ENCODE measurements around the gene FARP2.
"Not testable (repeated sequence)": the region's sequence is repeated elsewhere in the genome, so short reads cannot be mapped to it uniquely, and the experiment has no call there.

FARP2 gene

DNA sequence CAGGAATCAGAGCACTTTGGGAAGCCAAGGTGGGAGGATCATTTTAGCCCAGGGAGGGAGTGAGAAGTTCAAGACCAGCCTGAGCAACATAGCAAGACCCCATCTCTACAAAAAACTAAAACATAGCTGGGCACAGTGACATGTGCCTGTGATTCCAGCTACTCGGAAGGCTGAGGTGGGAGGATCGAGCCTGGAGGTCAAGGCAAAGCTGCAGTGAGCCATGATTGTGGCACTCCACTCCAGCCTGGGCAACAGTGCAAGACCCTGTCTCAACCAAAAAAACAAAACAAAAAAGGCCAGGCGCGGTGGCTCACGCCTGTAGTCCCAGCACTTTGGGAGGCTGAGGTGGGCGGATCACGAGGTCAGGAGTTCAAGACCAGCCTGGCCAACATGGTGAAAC lies 94.0 kb downstream of the FARP2 start:
- H3K27ac ChIP-seq (ENCODE audit: insufficient read depth, low read length, poor library complexity, severe bottlenecking); H3K4me1 ChIP-seq (ENCODE audit: control insufficient read depth, insufficient read depth, low read length, poor library complexity, severe bottlenecking); DNase-seq; H3K36me3 ChIP-seq (ENCODE audit: control insufficient read depth, insufficient read depth, low read length); H3K9me3 ChIP-seq (ENCODE audit: control insufficient read depth, low read length); H3K4me3 ChIP-seq (ENCODE audit: insufficient read depth, low read depth, low read length, poor library complexity, severe bottlenecking): not testable (repeated sequence)
- peaks cover 13% of the 10 kb centered on the region for H3K27me3 ChIP-seq (replicated peaks; ENCODE audit: control insufficient read depth, insufficient read depth, low read length, poor library complexity, severe bottlenecking)

DNA sequence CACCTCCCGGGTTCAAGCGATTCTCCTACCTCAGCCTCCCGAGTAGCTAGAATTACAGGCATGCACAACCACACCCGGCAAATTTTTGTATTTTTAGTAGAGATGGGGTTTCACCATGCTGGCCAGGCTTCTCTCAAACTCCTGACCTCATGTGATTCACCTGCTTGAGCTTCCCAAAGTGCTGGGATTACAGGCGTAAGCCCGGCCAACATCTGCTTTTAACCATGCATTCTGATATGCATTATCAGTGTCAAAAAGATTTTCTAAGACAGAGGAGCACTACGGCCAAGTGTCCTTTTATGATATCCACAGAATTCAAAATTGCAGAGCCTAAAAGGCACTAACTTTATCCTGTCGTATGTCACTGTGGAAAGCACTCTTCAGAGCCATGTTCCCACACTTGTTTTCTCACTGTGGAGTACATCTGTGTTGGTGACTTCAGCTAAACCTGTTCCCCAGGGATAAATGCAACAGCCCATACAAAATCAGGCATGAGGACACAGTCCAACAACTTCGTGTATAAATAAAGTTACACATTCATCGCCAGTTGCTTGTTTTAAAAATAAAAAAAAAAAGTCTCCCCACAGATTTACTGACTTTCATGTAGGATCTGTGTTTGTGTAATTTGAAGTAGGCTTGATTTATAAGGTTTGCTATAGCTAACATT lies 95.9 kb downstream of the FARP2 start:
- H3K9me3 ChIP-seq (ENCODE audit: control insufficient read depth, low read length): no peaks in the 10 kb centered on the region
- no peak overlapping the region for H3K27ac ChIP-seq (ENCODE audit: insufficient read depth, low read length, poor library complexity, severe bottlenecking)
- no peak for DNase-seq
- no peaks in the 10 kb centered on the region for H3K4me1 ChIP-seq (ENCODE audit: control insufficient read depth, insufficient read depth, low read length, poor library complexity, severe bottlenecking)
- H3K27me3 ChIP-seq (replicated peaks; ENCODE audit: control insufficient read depth, insufficient read depth, low read length, poor library complexity, severe bottlenecking): peaks cover 6% of the 10 kb centered on the region
- no peaks in the 10 kb centered on the region for H3K36me3 ChIP-seq (ENCODE audit: control insufficient read depth, insufficient read depth, low read length)
- H3K4me3 ChIP-seq (ENCODE audit: insufficient read depth, low read depth, low read length, poor library complexity, severe bottlenecking): no peak overlapping the region

DNA sequence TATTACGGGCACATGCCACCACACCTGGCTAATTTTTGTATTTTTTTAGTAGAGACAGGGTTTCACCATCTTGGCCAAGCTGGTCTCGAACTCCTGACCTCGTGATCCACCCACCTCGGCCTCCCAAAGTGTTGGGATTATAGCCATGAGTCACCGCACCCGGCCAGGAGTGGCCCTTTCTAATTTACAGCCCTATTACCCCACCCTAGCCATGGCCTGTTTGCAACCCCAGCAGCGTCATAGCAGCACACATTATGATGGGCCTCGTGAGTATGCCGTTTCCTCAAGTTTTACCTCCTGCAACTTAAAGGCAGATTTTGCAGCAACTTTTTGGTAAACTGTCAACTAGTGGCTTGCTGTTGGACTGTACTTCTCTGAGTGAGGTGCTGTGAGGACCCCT lies 97.8 kb downstream of the FARP2 start:
- DNase-seq; H3K4me1 ChIP-seq (ENCODE audit: control insufficient read depth, insufficient read depth, low read length, poor library complexity, severe bottlenecking); H3K4me3 ChIP-seq (ENCODE audit: insufficient read depth, low read depth, low read length, poor library complexity, severe bottlenecking); H3K27me3 ChIP-seq (replicated peaks; ENCODE audit: control insufficient read depth, insufficient read depth, low read length, poor library complexity, severe bottlenecking); H3K27ac ChIP-seq (ENCODE audit: insufficient read depth, low read length, poor library complexity, severe bottlenecking); H3K9me3 ChIP-seq (ENCODE audit: control insufficient read depth, low read length); H3K36me3 ChIP-seq (ENCODE audit: control insufficient read depth, insufficient read depth, low read length): not testable (repeated sequence)

DNA sequence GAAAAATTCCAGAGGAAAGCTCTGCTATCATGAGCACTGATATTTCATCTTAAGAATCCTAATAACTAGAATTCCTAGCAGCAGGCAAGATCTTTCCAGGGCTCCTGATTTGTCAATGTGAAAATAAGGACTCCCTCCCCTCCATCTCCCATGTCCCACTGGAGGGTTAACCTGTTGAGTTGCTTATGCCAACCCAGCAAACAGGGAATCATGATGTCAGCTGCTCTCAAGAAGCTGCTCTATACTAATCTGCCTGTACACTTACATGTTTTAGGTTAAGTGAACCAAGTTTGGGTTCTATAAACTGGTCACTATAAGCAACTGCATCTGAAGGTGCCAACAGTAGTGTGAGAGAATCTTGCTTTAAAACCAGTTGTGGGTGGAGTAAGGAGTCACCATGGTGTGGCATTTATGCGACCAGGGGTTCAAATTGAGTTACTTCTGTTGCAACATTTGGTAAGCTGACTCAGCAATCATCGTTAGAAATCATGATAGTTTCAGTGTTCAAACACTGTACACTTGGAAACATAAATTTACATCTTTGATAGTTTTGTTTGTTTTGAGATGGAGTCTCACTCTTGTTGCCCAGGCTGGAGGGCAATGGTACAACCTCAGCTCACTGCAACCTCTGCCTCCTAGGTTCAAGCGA lies 98.9 kb downstream of the FARP2 start:
- no peaks in the 10 kb centered on the region for H3K4me1 ChIP-seq (ENCODE audit: control insufficient read depth, insufficient read depth, low read length, poor library complexity, severe bottlenecking)
- H3K9me3 ChIP-seq (ENCODE audit: control insufficient read depth, low read length): no peaks in the 10 kb centered on the region
- H3K36me3 ChIP-seq (ENCODE audit: control insufficient read depth, insufficient read depth, low read length): no peaks in the 10 kb centered on the region
- no peak overlapping the region for H3K27ac ChIP-seq (ENCODE audit: insufficient read depth, low read length, poor library complexity, severe bottlenecking)
- H3K4me3 ChIP-seq (ENCODE audit: insufficient read depth, low read depth, low read length, poor library complexity, severe bottlenecking): no peak overlapping the region
- H3K27me3 ChIP-seq (replicated peaks; ENCODE audit: control insufficient read depth, insufficient read depth, low read length, poor library complexity, severe bottlenecking): no peaks in the 10 kb centered on the region
- DNase-seq: no peak

DNA sequence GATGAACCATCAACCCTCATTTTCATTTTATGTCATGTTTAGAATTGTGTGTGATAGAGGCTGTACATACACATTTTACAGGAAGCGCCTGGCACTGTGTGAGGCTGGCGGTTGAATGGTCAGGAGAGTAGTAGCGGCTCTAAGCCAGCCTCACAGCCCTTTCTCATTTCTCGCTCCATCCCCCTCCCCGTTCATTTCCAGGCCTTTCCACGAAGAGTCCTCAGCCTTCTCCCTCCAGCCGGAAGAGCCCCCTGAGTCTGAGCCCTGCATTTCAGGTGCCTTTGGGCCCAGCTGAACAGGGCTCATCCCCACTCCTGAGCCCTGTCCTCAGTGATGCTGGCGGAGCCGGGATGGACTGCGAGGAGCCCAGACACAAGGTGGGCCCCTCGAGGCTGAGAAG lies 100.5 kb downstream of the FARP2 start:
- Histone ChIP-seq H3K36me3 (ENCODE audit: control insufficient read depth, insufficient read depth, low read length) (no peaks in the 10 kb centered on the region), H3K4me3 (ENCODE audit: insufficient read depth, low read depth, low read length, poor library complexity, severe bottlenecking) (no peak overlapping the region), H3K4me1 (ENCODE audit: control insufficient read depth, insufficient read depth, low read length, poor library complexity, severe bottlenecking) (no peaks in the 10 kb centered on the region), H3K9me3 (ENCODE audit: control insufficient read depth, low read length) (no peaks in the 10 kb centered on the region), H3K27ac (ENCODE audit: insufficient read depth, low read length, poor library complexity, severe bottlenecking) (no peak overlapping the region), H3K27me3 (replicated peaks; ENCODE audit: control insufficient read depth, insufficient read depth, low read length, poor library complexity, severe bottlenecking) (no peaks in the 10 kb centered on the region)
- DNase-seq: no peak

DNA sequence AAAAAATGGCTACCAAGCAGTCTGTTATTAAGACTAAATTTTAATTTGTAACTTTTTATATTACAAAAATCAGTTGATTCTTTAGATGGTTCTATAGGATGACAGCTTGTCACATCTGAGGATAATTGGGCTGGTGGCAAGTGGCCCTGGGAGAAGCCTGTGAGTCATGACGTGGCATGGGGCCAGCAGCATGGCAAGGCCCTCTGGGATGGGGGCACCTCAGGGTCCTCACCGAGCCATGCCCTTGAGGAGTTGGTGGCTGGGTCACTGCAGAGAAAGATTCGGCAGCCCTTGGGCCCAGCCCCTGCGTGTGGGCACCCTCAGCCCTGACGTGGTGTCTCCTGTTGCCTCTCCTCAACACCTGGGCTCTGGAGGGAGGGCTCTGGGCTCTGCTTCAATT lies 102.6 kb downstream of the FARP2 start:
- Histone ChIP-seq H3K27ac (ENCODE audit: insufficient read depth, low read length, poor library complexity, severe bottlenecking) (no peak overlapping the region), H3K4me3 (ENCODE audit: insufficient read depth, low read depth, low read length, poor library complexity, severe bottlenecking) (no peak overlapping the region), H3K27me3 (replicated peaks; ENCODE audit: control insufficient read depth, insufficient read depth, low read length, poor library complexity, severe bottlenecking) (no peaks in the 10 kb centered on the region), H3K36me3 (ENCODE audit: control insufficient read depth, insufficient read depth, low read length) (no peaks in the 10 kb centered on the region), H3K9me3 (ENCODE audit: control insufficient read depth, low read length) (no peaks in the 10 kb centered on the region), H3K4me1 (ENCODE audit: control insufficient read depth, insufficient read depth, low read length, poor library complexity, severe bottlenecking) (no peaks in the 10 kb centered on the region)
- no peak for DNase-seq

DNA sequence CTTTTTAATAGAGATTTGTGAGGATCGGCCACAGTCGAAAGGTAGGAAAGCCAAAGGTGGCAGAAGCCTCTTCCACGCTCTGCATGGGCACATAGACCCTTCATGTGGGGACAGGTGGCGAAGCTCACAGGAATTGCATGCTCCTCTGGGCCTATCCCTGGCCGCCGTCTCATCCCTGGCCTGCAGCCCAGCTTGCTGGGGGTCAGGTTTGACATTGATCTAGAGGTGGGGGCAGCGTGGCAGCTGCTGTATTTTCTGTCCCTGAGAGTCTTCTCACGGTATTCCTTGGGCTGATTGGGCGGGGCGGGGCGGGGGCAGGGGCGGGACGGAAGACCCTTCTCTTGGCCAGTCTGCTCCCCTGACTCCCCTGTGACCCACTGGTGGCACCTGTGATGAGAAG lies 103.4 kb downstream of the FARP2 start:
- Histone ChIP-seq H3K27ac (ENCODE audit: insufficient read depth, low read length, poor library complexity, severe bottlenecking) (no peak overlapping the region), H3K36me3 (ENCODE audit: control insufficient read depth, insufficient read depth, low read length) (no peaks in the 10 kb centered on the region), H3K9me3 (ENCODE audit: control insufficient read depth, low read length) (no peaks in the 10 kb centered on the region), H3K27me3 (replicated peaks; ENCODE audit: control insufficient read depth, insufficient read depth, low read length, poor library complexity, severe bottlenecking) (no peaks in the 10 kb centered on the region), H3K4me1 (ENCODE audit: control insufficient read depth, insufficient read depth, low read length, poor library complexity, severe bottlenecking) (no peaks in the 10 kb centered on the region), H3K4me3 (ENCODE audit: insufficient read depth, low read depth, low read length, poor library complexity, severe bottlenecking) (no peak overlapping the region)
- DNase-seq: no peak

DNA sequence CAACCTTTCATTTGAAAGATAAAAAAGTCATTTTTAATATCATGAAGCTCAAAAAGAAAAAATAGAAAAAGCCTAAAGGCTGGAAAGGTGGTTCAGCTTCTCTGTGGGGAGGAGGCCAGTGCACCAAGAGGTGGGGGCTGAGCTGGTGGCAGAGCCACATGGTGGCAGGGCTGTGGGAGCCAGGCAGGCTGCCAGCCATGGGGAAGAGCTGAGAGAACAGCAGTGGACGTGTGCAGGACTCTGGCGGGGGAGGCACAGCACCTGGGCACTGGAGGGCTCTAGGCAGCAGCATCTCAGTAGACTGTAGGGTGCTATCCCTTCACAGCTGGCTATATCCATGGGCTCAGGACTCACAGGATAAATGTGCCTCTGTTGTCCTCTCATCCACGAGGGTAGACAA lies 104.5 kb downstream of the FARP2 start:
- no peaks in the 10 kb centered on the region for H3K4me1 ChIP-seq (ENCODE audit: control insufficient read depth, insufficient read depth, low read length, poor library complexity, severe bottlenecking)
- no peaks in the 10 kb centered on the region for H3K9me3 ChIP-seq (ENCODE audit: control insufficient read depth, low read length)
- no peaks in the 10 kb centered on the region for H3K36me3 ChIP-seq (ENCODE audit: control insufficient read depth, insufficient read depth, low read length)
- H3K27ac ChIP-seq (ENCODE audit: insufficient read depth, low read length, poor library complexity, severe bottlenecking): no peak overlapping the region
- no peak overlapping the region for H3K4me3 ChIP-seq (ENCODE audit: insufficient read depth, low read depth, low read length, poor library complexity, severe bottlenecking)
- H3K27me3 ChIP-seq (replicated peaks; ENCODE audit: control insufficient read depth, insufficient read depth, low read length, poor library complexity, severe bottlenecking): no peaks in the 10 kb centered on the region
- no peak for DNase-seq

DNA sequence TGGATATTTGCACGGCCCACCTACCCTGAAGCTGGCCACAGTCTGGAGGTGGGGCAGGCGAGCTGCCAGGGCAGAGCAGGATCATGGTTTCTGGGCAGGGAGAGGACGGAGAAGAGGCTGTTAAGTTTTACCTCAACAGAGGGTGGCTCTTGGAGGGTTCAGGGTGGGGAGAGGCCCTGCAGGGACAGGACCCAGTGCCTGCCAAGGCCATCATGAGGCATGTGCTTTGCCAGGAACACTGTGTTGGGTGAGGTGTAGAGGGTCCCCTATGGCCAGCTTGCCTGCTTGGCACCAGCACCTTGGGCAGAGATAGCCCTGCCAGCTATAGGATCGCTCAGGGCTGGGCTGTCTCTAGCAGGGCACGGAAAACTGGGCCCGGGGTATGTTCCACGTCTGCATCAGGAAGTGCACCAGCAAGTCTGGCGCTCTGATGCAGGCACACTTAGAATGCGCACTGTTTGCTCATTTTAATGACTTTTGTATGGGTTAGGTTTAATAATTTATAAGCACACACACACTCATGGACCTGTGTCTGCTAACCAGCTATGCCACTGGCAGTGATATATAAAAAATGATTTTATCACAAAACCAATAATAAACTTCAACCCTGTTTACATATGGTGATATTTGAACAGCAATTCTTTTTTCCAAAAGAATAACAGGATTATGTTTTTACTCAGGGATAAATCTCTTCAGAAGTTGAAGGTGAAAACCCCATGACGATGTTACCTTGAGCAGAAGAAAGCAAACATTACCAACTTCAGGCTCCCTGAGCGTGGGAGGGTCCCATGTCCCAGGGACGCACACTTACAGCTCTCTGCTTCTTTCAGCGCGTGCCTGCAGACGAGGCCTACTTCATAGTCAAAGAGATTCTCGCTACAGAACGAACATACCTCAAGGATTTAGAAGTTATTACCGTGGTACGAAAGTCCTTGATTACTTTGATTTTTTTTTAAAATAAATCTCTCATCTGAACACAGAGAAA lies 105.9 kb downstream of the FARP2 start:
- no peaks in the 10 kb centered on the region for H3K27me3 ChIP-seq (replicated peaks; ENCODE audit: control insufficient read depth, insufficient read depth, low read length, poor library complexity, severe bottlenecking)
- no peak overlapping the region for H3K27ac ChIP-seq (ENCODE audit: insufficient read depth, low read length, poor library complexity, severe bottlenecking)
- H3K9me3 ChIP-seq (ENCODE audit: control insufficient read depth, low read length): no peaks in the 10 kb centered on the region
- no peaks in the 10 kb centered on the region for H3K4me1 ChIP-seq (ENCODE audit: control insufficient read depth, insufficient read depth, low read length, poor library complexity, severe bottlenecking)
- no peak overlapping the region for H3K4me3 ChIP-seq (ENCODE audit: insufficient read depth, low read depth, low read length, poor library complexity, severe bottlenecking)
- DNase-seq: no peak
- no peaks in the 10 kb centered on the region for H3K36me3 ChIP-seq (ENCODE audit: control insufficient read depth, insufficient read depth, low read length)
